Large intestine (tissue), 3 donors: ENCODE results near the gene ZDHHC21. TPM values are rescaled to one million over a fixed set of nuclear protein-coding genes. Genes with fewer than 3 reads are reported as not detected.
A peak's percentile ranks its signal among the peaks of the same experiment; 100 is the strongest.

Experiments
- DNase-seq, 2 donors: peaks; one replicate each; pipeline versions ENCODE4 v3.0.0 to v3.0.0-alpha.2; 2013
- H3K27ac ChIP-seq: one replicate; pipeline ENCODE4 v1.5.1; 2013; ENCODE audit warnings: low read length
- H3K27me3 ChIP-seq: 2 replicates; pipeline ENCODE4 v1.6.1; 2013; ENCODE audit warnings: low read length; ENCODE audit not compliant: control insufficient read depth, insufficient read depth
- H3K36me3 ChIP-seq: 2 replicates; pipeline ENCODE4 v1.6.1; 2013; ENCODE audit warnings: low read length; ENCODE audit not compliant: control insufficient read depth, insufficient read depth
- H3K4me1 ChIP-seq: one replicate; pipeline ENCODE4 v1.6.1; 2013; ENCODE audit warnings: low read length; ENCODE audit not compliant: control insufficient read depth, insufficient read depth
- H3K4me3 ChIP-seq: one replicate; pipeline ENCODE4 v1.5.1; 2013; ENCODE audit warnings: low read length
- H3K9me3 ChIP-seq: one replicate; pipeline ENCODE4 v1.6.1; 2013; ENCODE audit warnings: mild to moderate bottlenecking, low read depth, low read length, moderate library complexity; ENCODE audit not compliant: control insufficient read depth
- WGBS: methylation state at CpG from one replicate; pipeline ENCODE4 v1.1.5; 2013; ENCODE audit warnings: low lambda C conversion rate; ENCODE audit not compliant: insufficient coverage; 5-methylcytosine and 5-hydroxymethylcytosine counted together
- polyA plus RNA-seq: library from polyadenylated mRNA; unstranded; fragments of 120-200 nt; gene quantifications from one replicate; pipeline ENCODE4 v1.2.1, GENCODE V29; 2013

Gene ZDHHC21
- polyA plus RNA-seq, 1 donor, result 16.7 TPM

GRCh38 chr9:14713187-14713767 lies 20.0 kb upstream of the ZDHHC21 start:
- WGBS, result 80% methylated on average over 1 of the region's 3 CpGs
- H3K36me3 ChIP-seq, result no peaks in the 10 kb centered on the region
- DNase-seq, result no peak
- H3K27me3 ChIP-seq, result peaks cover 2% of the 10 kb centered on the region
- H3K27ac ChIP-seq, result no peak overlapping the region
- no peak overlapping the region for H3K4me3 ChIP-seq
- H3K4me1 ChIP-seq, result no peaks in the 10 kb centered on the region
- no peaks in the 10 kb centered on the region for H3K9me3 ChIP-seq

DNA sequence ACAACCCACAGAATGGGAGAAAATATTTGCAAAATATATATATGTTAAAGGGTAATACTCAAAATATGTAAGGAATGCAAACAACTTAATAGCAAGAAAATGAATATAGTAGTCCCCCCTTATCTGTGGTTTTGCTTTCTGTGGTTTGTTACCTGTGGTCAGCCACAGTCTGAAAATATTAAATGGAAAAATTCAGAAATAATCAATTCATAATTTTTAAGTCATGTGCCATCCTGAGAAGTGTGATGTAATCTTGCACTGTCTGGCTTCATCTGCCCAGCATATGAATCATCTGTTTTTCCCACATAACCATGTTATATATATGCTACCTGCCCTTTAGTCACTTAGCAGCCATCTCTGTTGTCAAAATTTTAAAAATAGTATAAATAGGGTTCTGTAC lies 17.6 kb upstream of the ZDHHC21 start:
- no peak overlapping the region for H3K4me3 ChIP-seq
- H3K4me1 ChIP-seq, result no peaks in the 10 kb centered on the region
- H3K9me3 ChIP-seq, result peaks cover 5% of the 10 kb centered on the region
- no peak for DNase-seq
- H3K36me3 ChIP-seq, result no peaks in the 10 kb centered on the region
- no peak overlapping the region for H3K27ac ChIP-seq
- H3K27me3 ChIP-seq, result no peaks in the 10 kb centered on the region

- no peaks in the 10 kb centered on the region for H3K4me1 ChIP-seq
- H3K27ac ChIP-seq, result no peak overlapping the region
- no peak overlapping the region for H3K4me3 ChIP-seq
- H3K36me3 ChIP-seq, result no peaks in the 10 kb centered on the region
- no peak for DNase-seq
- WGBS, result 89% methylated on average over 3 of the region's 5 CpGs
- H3K27me3 ChIP-seq, result no peaks in the 10 kb centered on the region
- H3K9me3 ChIP-seq, result peaks cover 10% of the 10 kb centered on the region
Observed at GRCh38 chr9:14706530-14707140, 13.4 kb upstream of the ZDHHC21 start.

DNA sequence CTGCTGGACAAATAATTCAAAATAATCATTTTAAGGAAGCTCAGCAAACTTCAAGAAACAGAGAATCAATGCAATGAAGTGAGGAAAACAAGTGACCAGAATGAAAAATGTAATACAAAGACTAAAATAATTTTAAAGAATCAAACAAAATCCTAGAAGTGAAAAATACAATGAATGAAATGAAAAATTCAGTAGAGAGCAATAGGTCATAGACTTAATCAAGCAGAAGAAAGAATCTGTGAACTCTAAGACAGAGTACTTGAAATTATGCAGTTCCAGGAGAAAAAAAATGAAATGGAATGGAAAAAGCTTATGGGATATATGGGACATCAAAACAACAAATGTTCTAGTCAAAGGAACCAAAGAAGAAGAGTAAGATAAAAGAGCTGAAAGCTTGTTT lies 11.8 kb upstream of the ZDHHC21 start:
- H3K4me3 ChIP-seq, result no peak overlapping the region
- H3K27ac ChIP-seq, result no peak overlapping the region
- H3K4me1 ChIP-seq, result no peaks in the 10 kb centered on the region
- no peaks in the 10 kb centered on the region for H3K27me3 ChIP-seq
- no peaks in the 10 kb centered on the region for H3K36me3 ChIP-seq
- no peak for DNase-seq
- H3K9me3 ChIP-seq, result peaks cover 10% of the 10 kb centered on the region

- Histone ChIP-seq H3K27me3 (no peaks in the 10 kb centered on the region), H3K9me3 (peaks cover 10% of the 10 kb centered on the region), H3K4me1 (no peaks in the 10 kb centered on the region), H3K36me3 (no peaks in the 10 kb centered on the region), H3K4me3 (no peak overlapping the region), H3K27ac (no peak overlapping the region)
- WGBS, result no CpG with 5 or more reads among the region's 3 CpGs
- no peak for DNase-seq
Observed at GRCh38 chr9:14704281-14704680, 11.0 kb upstream of the ZDHHC21 start.

- Histone ChIP-seq H3K4me3 (no peak overlapping the region), H3K36me3 (no peaks in the 10 kb centered on the region), H3K27me3 (no peaks in the 10 kb centered on the region), H3K27ac (no peak overlapping the region), H3K9me3 (peaks cover 10% of the 10 kb centered on the region), H3K4me1 (no peaks in the 10 kb centered on the region)
- WGBS, result 60% methylated on average over 1 of the region's 4 CpGs
- DNase-seq, result no peak
Observed at GRCh38 chr9:14702200-14702720, 9.0 kb upstream of the ZDHHC21 start.

- Histone ChIP-seq H3K4me1 (peaks cover 4% of the 10 kb centered on the region), H3K36me3 (peaks cover 11% of the 10 kb centered on the region), H3K27ac (peak overlapping the region; percentile 54), H3K27me3 (no peaks in the 10 kb centered on the region), H3K4me3 (peak overlapping the region; percentile 63), H3K9me3 (no peaks in the 10 kb centered on the region)
- WGBS, result 0% methylated on average over 1 of the region's 35 CpGs
- DNase-seq, result peak; percentile 3 to 63
Observed at GRCh38 chr9:14692470-14693250, 572 bp downstream of the ZDHHC21 start.

- Histone ChIP-seq H3K4me3 (no peak overlapping the region), H3K4me1 (peaks cover 4% of the 10 kb centered on the region), H3K27ac (no peak overlapping the region), H3K27me3 (no peaks in the 10 kb centered on the region), H3K9me3 (no peaks in the 10 kb centered on the region), H3K36me3 (peaks cover 17% of the 10 kb centered on the region)
- DNase-seq, result no peak
- WGBS, result 90% methylated on average over 5 of the region's 7 CpGs
Observed at GRCh38 chr9:14690948-14691730, 2.1 kb downstream of the ZDHHC21 start.

DNA sequence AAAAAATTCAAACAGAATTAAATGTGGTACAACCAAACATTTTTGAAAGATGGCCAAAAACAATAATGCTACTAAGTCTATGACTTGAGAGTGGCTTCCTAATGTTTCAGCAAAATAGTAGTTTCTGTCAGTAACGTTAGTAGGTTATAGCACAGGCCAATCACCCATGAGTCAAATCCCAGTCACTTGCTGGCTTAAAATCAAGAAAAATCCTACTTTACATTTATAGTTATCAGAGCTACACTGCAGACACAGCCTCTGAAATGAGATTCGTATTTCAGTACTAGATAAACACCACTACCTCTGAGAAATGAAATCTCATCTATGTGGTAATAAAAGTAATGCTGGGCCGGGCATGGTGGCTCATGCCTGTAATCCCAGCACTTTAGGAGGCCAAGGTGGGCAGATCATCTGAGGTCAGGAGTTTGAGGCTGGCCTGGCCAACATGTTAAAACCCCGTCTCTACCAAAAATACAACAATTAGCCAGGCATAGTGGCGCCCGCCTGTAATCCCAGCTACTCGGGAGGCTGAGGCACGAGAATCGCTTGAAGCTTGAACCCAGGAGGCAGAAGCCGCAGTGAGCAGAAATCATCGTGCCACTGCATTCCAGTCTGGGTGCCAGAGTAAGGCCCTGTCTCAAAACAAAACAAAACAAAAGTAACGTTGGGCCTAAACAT lies 6.1 kb downstream of the ZDHHC21 start:
- H3K9me3 ChIP-seq, result no peaks in the 10 kb centered on the region
- WGBS, result 100% methylated on average over 3 of the region's 12 CpGs
- peaks cover 4% of the 10 kb centered on the region for H3K4me1 ChIP-seq
- no peak overlapping the region for H3K27ac ChIP-seq
- no peaks in the 10 kb centered on the region for H3K27me3 ChIP-seq
- H3K4me3 ChIP-seq, result no peak overlapping the region
- DNase-seq, result no peak
- H3K36me3 ChIP-seq, result peaks cover 17% of the 10 kb centered on the region

DNA sequence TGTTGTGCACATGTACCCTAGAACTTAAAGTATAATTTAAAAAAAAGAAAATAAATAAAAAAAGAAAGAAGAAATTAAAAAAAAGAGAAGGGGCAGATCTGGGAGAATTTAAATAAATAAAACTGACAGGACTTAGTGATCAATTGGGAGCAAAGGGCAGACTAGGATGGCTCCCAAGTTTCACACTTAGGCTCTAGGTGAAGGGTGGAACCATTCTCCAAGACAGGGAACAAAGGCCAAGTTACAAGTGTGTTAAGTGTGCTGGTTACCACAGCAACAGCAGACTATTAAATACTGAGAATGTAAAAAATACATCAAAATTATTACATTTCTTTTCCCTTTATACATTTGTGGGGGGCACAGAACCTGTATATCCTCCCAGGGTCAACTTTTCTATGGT lies 7.1 kb downstream of the ZDHHC21 start:
- H3K27ac ChIP-seq, result peak overlapping the region; percentile 27
- H3K27me3 ChIP-seq, result no peaks in the 10 kb centered on the region
- peak in 1 of 2 donors; percentile 36 for DNase-seq
- H3K4me3 ChIP-seq, result no peak overlapping the region
- no peaks in the 10 kb centered on the region for H3K9me3 ChIP-seq
- H3K4me1 ChIP-seq, result peaks cover 4% of the 10 kb centered on the region
- peaks cover 21% of the 10 kb centered on the region for H3K36me3 ChIP-seq
